KG1 (cell line): ENCODE data around the gene ADAMTS17.

ENCODE experiments used
- DNase-seq: peaks from one replicate; lab custom pipeline; 2025; lab: John Stamatoyannopoulos, UW

The ADAMTS17 gene

DNA sequence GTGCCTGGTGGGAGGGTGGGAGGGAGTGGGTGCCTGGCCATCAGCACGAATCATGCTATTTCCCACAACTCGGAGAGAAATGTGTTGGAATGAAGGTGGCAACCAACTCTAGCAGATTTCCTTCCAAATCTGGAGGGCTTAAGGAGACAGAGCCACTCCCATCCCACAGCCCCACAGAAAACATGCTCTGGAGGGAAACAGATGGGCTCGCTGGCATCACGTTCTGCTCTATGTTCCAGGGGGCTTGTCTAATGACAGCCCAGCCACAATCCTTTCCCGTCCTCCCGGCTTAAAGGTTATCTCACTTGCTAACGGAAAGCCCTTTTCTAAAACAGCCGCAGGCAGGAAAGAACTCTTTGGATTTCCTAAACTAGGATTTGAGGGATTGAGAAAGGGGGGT, 65.3 kb downstream of the ADAMTS17 start:
- DNase-seq = no peak

DNA sequence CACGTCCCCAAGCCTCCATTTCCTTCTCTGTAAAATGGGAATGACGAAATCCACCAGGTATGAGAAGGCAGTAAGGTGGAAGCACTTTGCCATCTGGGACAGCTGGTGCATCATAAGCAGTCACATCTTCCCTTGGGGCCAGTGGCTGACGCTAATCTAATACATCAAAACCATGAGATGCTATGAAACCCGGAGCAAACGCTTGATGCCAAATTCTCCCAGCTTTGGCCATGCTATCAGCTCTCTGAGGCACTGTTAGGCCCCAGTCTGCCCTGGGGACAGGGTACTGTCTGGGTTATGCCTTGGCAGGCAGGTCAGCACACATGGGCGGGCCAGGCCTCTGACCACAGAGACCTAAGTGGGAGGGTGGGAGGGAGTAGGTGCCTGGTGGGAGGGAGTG, 66.1 kb downstream of the ADAMTS17 start:
- DNase-seq = no peak

DNA sequence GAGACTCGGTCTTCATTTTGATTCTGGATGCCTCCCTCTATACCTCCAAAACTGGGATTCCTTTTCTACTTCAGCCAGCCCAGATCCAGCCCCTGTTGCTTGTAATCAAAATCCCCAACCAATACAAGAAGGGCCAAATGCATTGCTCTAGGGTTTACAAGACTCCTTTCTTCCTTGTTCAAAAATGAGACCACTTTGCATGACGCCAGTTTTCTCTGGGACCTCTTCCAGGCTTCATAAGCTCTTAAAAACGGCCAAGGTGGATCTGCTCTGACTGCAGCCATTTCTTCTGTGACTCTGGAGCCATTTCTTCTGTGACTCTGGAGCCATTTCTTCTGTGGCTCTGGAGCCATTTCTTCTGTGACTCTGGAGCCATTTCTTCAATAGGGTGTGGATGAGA, 71.9 kb downstream of the ADAMTS17 start:
- DNase-seq = no peak

DNA sequence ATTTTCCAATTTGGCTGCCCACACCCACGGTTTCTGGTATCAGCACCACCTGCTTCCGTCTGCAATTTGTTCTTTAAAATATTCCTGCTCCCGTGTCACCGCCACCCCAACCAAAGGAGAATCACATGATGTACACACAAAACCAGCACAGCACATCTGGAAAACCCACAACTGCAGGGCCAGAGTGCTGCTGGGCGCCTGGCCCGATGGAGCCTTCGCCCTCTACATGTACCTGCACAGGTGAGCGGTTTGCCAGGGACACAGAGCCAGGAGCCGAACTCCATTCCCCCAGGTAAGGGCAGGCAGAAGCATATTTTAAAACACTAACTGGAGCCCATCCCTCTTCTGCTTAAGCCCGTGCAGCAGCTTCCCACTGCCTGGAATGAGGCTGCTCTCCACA, 75.6 kb downstream of the ADAMTS17 start:
- no peak for DNase-seq

DNA sequence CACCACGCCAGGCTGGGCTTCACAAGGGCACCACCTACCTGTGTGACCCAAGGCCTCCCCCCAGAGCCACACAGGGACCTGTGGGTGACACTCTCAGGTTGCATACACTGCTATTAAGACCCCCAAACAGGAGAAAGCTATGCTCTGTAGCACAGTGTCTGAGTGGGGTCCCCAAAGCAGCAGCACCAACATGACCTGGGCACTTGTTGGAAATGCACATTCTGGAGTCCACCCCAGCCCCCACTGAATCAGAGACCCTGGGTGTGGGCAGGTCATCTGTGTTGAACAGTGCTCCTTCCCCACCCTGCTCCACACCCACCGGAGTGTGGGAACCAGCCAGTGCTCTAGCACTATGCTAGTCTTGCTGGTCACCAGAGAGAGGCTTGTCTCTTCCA, 76.1 kb downstream of the ADAMTS17 start:
- DNase-seq = no peak

DNA sequence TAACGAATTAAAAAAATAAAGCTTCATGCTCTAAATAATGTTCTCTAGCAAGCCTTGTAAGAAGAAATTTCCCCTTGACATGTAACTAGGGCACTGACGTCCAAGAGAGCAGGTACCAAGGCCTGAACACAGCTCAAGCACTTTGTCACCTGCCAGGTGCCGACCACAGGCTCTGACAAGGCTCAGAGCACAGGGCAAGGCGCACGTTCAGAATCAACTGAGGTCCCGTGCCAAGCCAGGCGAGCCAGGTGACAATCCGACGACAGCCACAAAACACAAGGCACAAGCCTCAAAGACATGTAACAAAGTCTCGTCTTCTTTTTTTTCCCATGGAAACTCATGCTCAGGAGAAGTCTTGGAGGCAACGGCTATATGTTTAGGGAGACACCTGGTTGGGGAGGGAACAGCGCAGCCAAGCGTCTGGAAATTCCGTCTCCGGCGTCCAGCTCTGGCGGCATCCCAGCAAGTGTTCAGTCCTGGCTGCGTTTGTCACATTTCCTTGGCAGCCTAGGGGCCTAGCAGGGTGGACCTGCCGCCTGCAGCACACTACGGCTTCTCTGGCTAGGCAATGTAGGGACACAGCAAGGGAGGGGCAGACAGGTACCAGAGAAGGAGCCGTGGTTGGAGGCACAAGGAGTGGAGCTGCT, 76.7 kb downstream of the ADAMTS17 start:
- DNase-seq = no peak

DNA sequence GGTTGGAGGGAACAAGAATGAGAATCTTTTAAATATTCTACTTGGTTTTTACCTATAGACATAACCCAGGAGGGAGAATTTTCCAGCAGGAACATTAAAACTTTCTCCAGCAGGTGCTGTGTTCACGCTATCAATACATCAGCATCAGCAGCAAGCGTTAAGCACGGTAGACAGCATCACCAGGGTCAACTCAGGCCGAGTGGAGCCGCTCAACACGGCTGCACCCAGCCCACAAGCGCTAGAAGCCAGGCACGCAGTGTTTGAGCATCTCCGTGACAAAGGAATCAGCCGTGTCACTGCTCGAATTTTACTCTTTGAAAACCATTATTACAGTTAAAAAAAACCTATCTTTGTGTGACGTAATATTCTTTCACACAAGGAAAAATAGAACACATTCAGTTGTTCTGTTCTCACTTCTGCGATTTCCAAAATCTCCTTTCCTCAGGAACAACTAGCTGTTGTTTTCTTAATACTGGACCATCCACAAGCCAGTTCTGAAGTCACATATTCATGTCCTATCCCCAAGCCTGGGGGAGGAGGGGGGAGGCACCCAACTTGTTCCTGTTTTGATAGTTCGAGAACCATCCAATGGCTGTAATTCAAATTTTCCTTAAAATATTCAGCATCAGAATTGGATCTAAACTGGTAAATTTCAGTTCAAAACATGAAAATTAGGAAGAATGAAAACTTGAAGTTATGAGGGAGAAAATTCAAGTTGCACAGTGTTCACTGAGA, 77.9 kb downstream of the ADAMTS17 start:
- no peak for DNase-seq

DNA sequence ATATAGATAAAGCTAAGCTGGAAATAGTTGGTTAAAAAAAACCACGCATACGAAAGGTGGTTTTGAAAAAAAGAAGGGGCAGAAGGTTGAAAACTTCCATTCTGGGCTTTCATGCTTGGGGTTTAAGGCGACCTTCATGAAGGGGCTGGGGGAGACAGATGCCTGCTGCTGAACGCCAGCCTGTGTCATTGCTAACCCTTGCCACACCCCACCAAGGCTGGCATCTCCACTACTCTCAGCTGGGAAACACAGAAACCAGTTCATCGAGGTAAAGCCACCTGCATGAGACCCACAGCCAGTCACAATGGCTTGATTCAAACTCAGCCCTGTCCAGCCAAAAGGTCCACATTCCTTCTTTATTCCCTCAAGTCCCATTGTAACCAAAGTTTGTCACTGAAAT, 78.7 kb downstream of the ADAMTS17 start:
- no peak for DNase-seq

DNA sequence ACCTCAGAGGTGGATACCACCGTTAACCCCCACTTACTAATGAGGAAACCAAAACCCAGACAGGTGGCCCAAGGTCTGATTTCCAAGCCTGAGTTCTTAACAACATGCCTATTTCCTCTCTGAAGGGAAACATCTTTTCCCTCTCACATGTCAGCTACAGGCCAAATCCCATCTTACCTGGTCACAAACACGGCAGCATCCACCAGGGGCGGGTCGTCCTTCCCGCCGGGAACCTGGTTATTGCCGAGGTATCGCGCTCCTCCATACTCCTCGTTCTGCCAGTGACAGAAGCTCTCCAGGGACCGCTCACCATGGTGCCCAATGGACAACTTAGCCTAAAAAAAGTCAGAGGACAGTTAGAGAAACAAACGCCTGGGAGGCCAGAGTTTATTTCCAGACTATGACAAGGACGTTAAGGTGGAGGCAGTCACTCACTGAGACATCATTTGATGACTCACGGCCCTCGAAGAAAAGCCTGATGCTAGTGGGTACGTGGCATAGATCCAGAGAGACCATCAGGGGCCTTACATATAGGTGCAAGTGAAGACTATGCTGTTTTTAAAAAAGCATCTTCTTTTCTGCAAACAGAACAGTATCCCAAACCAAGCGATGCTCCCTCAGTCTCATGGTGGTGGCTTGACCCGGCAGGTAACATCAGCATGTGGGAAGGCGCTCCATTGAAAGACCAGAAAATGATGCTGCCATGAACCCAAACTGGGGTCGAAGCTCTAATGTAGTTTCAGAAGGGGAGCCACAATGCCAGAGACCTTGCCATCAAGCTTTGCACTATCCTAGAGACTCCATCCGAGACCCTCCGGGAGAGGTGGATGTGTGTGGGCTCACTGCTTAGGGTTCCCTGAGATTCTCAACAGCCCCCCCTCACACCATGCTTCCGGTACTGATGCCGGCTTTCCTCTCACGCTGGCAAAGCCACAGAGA, 80.2 kb downstream of the ADAMTS17 start:
- no peak for DNase-seq

DNA sequence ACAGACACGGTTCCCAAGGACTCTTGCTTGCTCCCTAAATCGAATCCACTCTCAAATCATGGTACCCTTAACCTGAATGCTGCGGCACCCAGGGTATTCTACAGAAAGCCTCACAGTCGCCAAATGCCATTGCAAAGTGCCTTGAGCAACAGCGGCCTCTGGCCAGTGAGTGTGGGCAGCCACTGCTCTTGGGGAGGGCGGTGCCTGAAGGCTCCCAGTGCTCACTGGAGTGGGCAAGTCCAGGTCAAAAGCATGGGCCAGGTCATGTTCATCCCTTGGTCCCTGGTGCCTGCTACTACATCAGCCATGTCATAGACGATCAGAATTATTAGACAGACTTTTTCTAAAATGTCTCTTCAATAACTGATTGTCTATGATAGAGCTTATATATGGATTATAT, 82.5 kb downstream of the ADAMTS17 start:
- DNase-seq = no peak

DNA sequence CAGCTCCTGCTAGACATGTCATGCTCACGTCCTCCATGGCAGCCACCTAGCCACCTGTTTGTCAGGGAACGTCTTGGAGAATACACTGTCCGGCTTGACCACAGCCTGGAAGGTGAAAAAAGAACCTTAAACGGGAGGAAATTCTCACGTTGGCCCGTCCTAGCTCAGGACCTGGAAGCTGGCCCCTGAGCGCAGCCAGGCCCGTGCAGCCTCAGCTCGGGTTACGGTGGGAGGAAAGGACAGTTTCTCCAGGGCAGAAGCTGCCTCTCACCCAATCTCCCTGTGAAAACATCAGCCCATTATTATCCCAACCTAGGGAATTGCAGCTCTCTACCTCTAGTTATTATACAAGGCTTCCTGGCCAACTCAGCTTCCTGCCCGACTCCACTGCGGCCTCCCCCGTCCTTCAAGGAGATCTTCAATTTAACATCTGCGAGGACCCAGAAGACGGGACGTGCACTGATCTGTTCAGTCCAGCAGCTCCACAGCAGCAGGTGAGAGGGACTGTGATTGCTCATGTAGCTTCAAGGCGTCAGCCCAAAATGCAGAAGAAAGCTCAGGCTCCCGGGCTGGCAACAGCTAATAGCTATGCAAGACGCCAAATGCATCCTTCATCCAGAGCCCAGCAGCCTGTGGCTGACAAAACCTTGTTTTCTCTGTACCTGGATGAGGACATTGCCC, 84.7 kb downstream of the ADAMTS17 start:
- DNase-seq = no peak

DNA sequence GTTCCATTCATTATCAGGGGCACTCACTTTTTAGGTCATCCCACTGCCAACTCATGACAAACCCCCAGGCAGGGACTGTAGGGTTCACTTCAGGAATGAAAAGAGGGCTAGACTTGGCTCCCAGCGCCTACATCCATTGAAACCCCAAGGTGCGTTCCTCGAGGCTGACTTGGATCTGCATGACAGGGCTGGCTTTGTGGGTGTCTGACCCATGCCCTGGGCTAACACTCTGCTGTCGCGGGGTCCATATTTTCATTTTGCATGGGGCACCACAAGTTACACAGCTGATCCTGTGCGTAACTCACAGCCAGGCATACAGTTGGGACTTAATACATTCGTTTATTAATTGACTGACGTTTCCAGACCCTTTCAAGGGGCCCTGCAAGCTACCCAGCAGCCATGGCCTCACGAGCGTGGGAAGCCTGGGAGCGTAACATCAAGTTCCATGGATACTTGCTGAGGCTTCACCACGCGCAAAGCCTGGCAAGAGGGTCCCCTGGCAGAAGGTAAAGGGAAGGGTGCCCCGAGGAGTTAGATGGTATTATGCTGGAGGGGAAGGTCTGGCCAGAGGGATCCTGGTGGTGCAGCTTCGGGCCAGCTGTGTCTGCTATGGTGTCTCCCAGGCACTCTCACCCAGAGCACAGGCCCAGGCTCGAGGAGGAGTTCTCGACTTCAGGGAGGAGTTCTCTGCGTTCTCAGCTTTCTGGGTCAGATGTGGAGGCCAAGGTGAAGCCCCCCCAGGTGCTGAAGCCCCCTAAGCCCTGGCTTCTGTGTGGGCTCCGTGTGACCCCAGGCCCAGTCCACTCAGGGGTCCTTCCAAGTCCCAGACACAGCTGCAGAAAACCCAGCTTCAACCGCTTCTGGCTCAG, 85.4 kb downstream of the ADAMTS17 start:
- no peak for DNase-seq

DNA sequence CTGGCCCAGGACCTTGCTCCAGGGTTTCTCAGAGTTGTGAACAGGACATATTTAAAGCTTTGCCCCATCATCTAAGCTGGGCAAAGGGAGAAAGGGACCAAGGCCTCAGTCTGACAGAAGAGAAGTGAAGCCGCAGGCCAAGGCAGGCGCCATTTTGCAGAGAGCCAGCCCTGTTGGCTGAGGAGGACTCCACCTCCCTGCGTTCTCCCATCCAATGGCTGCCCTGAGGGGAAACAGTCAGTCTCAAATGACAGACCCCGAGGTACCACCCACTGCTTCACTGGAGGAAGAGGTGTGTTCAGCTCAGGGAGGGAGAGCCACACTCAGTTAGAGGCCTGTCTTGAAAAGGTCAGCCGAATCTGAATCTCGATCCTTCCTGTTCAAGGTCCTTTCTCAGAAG, 86.1 kb downstream of the ADAMTS17 start:
- DNase-seq = no peak

DNA sequence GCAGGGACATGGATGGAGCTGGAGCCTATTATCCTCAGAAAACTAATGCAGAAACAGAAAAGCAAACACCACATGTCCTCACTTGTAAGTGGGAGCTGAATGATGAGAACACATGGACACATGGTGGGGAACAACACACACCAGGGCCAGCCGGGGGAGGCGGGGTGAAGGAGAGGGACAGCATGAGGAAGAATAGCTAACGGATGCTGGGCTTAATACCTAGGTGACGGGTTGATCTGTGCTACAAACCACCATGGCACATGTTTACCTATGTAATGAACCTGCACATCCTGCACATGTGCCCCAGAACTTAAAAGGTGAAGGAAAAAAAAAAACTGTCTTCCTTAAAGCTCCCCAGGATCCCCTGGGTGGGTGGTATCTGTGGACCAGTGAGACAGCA, 87.1 kb downstream of the ADAMTS17 start:
- no peak for DNase-seq

DNA sequence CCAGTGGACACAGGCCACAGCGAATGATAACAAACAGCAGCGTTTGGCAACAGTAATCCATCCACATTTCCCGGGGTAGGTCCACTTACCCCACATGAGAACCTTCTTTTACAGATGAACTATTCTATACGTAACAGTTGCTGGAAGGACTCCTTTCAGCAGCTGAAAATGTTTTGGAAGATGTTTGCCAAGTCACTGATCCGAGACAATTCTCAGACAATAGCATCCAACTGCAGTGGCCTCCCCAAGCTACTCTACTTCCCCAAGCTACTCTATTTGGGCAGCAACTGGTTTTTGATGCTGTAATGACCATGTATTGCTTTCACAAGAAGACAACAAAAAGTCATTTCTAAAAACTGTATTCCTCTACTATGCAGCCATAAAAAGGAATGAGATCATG, 87.5 kb downstream of the ADAMTS17 start:
- no peak for DNase-seq

DNA sequence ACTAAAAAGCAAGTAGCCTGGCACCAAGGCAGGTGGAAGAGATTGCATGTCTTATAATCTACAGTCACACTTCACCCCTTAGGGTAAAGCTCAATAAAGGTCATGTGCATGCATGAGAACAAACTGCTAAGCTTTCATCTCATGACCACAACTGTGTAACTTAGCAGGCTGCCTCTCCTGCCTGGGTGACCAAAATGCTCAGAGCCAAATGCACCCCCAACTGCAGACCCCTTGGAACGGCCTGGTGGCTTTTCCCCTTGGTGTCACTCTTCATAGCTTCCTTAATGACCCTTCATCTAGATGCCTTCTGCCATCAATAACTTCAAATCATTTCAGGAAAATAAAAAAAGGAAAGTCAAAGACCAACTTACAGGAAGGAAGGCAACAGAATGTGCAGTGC, 88.1 kb downstream of the ADAMTS17 start:
- no peak for DNase-seq

DNA sequence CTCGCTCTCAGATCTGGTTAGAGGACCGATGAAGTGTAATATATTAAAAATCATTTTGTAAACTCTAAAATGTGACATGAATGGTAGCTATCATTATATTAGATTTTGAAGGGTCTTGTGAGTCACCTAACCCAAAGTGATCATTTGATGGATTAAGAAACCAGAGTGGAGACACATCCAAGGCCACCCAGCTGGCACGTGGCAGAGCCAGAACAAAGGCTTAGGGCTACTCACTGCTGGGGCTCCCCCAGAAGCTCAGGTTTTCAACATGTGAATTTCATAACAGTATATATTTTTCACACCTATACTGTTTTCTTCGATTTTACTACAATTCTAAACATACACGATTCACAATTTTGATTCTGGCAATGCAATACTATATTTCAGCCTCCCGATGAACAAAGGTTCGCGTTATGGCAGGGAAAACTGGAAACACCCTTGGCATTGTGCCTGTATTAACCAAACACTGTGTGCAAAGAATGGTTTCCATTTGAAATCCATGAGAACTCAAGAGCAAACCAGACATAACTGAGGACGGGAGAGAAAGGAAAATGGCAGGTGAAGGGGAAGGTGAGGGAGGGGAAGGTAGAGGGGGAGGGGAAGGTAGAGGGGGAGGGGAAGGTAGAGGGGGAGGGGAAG, 88.9 kb downstream of the ADAMTS17 start:
- DNase-seq = no peak

DNA sequence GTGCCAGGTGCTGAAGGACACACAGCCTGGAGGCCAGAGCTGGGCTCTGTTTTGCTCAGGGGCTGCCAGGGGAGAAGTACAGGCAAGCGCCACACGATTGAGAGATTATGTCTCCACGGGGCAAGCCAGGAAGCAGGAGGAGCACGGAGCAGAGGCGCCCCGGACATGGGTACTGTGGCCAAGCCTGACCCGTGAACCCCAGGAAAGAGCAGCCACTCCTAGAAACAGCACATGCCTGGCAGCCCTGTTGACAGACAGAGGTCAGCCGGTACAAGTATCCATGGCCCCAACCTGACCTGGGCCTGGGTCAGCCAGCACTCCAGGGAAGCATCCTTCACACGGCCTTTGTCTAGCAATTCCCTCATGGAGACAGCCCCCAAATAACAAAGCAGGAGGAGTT, 89.4 kb downstream of the ADAMTS17 start:
- no peak for DNase-seq

DNA sequence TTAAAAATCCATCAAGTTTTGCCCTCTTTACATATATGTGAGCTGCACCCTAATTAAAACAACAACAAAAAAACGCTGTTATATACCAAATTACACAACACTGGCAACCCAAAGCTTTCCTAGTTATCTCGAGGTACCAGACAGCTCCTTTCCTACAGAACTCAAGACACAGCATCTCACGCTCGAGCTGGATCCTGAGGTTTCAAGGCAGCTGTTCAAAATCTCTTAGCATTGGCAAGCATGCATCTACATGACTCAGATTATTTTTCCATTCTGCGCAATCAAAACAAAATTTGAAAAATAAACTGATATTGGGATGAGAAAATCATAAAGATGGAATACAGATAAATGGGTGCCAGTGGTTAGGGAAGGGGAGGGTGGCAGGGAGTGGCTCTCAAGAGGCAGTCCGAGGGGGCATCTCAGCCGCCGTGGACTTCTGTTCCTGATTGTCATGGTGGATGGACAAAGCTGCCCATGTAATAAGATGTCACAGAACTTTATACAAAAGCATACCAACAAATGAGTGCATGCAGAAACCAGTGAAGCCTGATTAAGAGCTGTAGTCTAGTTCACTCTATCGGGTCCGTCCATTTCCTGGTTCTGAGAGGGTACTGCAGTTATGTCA, 91.5 kb downstream of the ADAMTS17 start:
- no peak for DNase-seq

DNA sequence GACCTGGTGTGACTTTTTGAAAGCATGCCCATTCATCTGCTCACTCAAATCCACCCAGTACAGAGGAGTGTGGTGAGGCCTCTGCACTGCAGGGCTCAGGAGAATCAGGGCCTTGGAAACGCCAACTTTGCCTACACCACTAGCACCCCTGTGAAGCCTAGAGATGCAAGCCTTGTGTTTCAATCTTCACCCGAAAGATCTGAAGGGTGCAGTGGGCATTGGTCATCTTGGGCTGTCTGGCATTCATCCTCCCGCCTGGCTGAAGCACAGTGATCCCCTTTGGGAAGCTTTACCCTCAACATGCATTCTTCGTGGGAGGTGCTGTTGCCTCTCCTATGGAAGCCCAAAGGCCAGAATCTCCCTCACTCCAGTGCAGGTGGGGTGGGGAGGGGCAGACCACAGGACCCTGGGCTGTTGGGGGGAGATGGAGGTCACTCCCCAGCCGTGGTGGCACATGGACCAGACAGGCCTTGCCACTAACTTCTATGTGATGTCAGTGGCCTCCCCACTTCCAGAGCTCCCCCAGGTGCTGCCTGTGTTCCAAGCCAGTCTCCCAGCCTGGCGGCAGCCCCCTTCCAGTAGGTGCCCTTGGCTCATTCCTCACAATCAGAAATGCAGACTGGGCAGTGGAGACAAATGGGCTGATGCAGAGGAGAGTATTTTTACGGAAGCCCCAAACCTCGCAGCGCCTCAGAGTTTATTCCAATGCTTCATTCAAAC, 92.5 kb downstream of the ADAMTS17 start:
- DNase-seq = no peak
